ENCODE results near the gene WSCD2.

WSCD2 gene

DNA sequence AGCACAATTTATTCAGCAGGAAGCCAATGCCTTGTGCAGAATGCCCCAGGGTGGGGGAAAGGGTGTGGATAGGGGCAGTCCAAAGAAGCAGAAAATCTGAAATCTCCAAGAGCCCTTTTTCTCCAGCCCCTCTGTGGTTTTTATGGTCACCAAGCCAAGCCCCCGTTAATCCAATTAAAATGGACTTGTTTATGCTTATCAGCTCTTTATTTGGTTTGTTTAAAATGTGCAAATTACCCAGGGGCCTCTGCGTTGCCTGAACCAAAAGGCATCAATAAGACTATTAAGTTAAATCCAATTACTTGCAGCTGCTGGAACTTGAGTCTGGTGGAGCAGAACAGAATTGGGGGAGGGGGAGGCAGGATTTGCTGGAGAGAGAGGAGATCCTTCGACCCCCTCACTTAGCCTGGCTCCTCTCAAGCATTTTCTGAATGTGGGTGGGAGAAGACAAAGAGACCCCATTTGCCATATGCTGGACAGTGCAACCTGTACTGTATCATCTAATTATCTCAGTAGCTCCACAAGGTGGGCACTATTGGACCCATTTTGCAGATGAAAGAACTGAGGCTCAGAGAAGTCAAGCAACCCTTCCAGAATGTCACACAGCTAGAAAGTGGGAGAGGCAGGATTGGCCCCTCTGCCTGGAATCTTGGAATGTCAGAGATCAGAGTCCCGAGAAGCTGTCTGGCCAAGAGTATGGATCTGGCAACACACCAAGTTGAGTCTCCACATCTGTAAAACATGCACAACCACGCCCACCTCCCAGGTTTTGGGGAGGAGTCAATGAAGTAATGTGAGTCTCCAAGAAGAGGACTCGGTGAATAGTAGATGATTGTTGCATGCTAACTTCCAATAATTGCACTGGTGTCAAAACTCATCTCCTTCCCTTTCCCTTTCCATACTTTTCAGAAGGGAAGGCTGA, 143.1 kb downstream of the WSCD2 start:
- no peak for DNase-seq

DNA sequence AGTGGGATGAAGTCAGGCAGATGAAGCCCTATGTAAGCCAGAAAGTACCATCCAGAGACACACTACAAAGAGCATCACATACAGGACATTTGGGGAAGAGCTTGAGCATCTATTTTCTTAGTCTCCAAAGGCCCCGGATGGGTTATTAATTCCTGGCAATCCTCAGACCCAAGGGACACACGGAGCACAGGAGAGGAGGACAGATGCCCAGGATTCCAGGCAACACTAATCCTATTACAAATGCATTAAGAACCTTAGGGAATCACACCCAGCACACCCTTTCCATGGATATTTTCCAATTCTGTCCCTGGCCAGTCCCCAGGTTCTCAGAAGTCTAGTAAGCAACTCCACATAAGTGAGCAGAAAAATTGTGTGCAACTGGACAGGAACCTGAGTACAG, 144.1 kb downstream of the WSCD2 start:
- no peak for DNase-seq

DNA sequence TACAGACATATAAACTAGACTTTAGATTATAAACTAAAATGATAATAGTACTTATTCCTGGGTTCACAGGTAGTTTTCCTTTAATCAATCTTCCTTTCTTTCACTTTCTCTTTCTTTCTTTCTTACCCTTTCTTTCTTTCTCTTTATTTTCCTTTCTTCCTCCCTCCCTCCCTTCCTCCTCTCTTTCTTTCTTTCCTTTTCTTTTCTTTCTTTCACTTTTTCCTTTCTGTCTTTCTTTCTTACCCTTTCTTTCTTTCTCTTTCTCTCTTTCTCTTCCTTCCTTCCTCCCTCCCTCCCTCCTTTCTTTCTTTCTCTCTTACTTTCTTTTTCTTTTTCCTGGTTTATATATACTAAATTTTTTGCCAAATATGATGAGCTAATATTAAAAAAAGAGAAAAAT, 148.5 kb downstream of the WSCD2 start:
- DNase-seq, result no peak

DNA sequence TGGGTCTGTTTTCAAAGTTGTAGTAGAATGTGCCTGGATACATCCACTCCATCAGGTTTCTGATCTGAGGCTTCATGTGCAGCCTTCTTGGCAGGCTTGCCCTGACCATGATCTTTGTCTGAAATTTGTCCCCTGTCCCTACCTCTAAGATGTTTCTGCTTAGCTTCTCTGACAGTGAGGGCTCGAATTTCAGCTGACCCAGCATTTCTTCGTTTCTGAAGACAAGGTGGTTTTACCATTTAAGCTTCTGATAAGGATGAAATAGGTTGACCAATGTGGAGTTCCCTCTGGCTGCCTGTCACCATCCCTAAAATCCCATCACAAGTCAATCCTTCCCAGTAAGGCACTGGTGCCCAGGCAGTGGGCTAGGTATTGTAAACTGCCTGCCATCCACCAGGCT, 153.1 kb downstream of the WSCD2 start:
- DNase-seq, result no peak

DNA sequence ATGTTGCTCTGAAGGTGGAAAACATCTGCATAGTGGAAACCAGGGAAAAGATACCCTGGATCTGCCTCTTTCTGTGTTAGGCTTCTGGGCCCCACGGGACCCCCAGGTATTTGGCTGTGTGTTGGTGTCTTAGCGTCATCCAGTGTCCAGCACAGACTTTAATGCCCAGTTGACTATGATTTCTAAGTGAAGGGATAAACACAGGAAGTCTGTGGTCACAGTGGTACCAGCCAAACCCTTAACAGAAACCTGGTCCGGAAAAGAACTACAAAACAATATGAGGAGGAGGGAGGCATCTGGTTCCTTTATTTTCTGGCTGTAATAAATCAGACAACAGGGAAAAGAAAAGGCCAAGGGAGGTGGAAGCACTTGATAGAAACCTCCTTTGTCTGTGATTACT, 153.6 kb downstream of the WSCD2 start:
- DNase-seq, result no peak

DNA sequence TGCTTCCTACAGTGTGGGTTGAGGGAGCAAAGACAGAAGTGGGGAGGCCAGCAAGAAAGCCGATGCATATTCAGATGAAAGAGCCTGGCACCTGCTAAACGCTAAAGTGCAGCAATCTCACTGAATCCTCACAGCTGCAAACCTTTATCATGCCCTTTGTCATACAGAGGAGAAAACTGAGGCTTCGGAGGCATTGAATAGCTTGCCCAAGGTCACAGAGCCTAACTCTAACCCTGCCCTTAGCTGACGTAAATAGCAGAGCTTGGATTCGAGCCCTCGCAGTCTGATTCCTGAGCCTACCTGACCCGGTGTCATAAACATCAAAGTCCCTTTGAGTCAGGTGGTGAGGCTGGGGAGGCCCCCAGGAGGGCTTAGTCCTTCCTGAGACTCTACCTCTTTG, 155.1 kb downstream of the WSCD2 start:
- no peak for DNase-seq

DNA sequence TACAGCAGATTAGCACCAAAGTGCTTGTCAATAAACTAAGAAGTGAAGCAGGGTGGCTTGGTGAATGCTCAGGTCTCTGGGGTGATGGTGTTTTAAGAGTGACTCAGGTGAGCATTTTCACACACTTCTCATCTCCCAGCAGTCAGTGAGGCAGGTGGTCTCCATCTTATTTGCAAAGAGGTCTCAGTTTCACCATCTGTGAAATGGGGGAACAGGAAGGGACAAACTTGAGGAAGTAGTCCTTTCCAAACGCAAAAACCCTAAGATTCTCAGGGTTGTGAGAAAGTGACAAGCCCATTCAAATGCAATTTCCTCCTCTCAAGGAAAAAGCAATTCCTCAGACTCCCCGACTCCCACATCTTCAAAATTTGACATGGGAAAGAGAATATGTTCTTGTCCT, 155.9 kb downstream of the WSCD2 start:
- DNase-seq, result no peak

DNA sequence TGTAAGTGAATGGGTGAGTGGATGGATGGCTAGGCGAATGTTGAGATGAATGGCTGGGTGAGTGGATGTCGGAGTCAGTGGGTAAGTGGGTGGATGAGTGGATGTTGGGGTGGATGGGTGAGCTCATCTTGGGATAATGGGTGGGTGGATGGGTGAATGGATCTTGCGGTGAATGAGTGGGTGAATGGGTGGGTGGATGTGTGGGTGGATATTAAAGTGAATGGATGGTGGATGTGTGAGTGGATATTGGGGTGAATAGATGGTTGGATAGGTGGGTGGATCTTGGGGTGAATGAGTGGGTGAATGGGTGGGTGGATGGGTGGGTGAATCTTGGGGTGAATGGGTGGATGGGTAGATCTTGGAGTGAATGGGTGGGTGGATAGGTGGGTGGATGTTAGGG, 158.1 kb downstream of the WSCD2 start:
- DNase-seq, result no peak

DNA sequence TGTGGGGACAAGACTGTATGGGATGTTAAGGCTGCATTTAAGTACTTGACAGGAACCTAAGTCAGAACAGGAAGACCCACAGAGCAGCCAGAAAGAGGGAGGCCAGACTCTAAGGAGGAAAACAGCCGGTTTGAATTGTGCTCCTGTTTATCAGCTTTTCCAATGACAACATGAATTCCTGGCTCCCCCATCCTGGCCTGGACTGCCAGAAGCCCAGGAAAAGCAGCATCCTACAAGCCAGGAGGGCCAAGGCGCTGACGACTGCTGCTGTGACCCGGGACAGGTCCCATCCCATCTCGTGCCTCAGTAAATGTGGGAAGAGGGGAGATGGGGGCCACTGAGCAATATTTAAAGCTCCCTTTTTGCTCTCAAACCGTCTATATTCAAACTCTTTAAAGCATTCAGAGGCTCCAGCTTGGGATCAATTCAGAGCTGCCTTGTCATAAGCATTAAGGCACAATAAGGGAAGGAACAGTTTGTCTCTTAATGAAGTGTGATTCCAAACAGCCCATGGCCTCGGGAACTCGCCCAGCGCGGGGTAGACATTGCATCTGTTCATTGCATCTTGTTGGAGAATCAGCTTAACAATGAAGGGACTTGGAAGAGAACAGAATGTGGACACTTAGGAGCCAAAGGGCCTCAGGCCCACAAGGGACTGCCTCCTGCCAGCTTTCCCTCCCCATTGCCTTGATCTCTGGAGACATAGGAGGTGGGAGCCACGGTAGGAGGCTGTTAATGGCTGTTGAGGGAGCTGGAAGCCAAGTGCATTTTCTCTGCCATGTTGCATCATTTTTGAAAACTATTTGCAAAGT, 160.5 kb downstream of the WSCD2 start:
- no peak for DNase-seq

DNA sequence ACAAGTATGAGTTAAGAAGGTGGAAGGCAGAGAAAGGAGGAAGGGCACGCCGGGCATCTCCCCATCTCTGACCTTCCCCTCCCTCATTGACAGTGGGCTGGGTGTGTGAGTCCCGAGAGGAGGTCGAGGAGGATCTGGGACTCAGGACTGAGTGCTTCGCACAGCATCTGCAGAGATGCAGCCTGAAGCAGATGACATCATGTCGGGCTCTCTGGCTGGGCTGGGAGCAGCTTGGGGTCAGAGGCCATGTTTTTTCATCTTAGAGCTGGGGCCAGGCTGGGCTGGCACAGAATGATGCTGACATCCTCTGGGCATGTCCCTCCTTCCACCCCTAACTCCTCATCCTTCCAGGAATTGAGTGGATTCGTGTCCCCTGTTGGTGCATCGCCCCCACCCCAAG, 166.6 kb downstream of the WSCD2 start:
- DNase-seq, result no peak

DNA sequence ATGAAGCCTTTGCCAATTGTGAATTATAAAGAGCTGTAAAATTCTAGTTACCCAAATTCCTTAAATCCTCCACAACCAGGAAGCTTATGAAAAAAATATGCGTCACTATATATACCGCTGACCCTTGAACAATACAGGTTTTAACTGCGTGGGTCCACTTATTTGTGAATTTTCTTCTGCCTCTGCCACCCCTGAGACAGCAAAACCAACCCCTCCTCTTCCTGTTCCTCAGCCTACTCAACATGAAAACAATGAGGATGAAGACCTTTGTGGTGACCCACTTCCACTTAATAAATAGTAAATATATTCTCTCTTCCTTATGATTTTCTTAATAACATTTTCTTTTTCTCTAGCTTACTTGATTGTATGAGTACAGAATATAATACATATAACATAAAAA, 167.9 kb downstream of the WSCD2 start:
- DNase-seq, result no peak

DNA sequence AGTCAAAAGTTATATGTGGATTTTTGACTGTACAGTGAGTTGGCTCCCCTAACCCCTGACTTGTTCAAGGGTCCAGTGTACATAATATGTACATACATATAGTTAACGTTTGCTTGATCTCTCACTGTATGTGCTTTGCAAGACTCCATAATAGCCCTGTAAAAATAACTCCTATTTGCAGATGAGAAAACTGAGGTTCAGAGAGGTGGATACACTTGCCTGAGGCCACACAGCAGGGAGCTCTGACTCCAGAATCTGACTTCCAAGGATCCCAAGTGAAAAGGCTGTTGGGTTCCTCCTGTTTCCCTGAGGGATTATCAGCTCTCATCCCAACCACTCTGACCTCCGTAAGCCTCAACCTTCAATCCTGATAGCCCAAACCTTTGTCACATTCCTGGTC, 168.3 kb downstream of the WSCD2 start:
- DNase-seq, result no peak

DNA sequence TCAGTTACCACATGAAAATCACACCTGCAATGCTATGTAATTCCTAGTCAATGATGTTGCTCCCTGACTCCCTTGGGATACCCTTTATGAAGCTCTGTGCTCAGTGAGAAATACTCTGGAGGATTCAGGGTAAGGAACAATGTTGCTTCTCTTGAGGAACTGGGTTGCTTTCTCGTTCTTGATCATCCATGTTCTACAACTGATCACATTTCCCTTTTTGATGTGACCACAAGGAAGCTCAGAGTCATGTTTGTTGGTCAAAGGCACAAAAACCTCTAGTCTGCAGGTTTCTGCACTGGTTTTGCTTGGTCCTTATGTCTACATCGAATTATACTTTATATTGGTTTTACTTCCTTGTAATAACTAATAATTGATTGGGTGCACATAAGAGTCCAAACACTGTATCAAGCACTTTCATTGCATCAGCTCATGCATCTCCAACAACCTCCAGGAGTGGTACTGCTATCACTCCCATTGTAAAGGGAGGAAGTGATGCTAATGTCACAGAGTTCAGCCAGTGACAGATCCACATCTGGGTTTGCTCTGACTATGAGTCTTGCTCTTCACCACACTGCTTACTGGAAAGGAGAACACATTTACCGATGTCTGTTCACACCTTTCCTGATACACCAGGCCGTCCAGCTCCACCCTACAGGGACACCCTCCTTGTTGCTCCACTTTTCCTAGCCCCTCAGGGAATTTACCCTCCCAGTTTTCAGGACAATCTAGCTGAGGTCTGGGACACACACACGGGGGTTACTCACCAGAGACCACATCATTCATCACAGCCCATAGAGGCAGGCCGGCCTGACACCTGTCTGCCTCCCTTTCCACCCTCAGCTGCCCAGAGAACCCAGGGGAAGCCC, 169.0 kb downstream of the WSCD2 start:
- no peak for DNase-seq

DNA sequence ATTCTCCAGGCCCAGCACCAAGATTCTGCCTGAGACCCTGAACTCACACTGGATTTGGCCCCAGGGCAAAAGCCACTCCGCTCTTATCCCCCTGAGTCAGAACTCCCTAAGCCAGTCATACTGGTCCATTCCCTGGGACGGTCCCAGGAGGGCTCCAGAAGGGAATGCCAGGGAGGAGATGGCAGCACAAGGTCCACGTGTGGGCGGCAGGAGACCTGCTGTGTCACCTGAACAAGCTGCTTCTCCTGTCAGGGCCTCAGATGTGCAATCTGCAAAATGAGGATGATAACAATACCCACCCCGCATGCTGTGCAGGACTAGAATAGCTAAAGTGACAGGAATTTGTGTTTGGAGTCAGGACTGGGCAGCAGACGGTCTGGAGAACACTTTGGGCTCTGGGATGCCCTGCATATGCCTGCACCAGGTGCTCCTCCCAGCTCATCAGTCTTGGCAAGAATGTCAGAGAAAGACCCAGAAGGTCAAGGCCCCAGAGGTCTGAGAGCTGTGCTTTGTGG, 169.7 kb downstream of the WSCD2 start:
- DNase-seq, result no peak

DNA sequence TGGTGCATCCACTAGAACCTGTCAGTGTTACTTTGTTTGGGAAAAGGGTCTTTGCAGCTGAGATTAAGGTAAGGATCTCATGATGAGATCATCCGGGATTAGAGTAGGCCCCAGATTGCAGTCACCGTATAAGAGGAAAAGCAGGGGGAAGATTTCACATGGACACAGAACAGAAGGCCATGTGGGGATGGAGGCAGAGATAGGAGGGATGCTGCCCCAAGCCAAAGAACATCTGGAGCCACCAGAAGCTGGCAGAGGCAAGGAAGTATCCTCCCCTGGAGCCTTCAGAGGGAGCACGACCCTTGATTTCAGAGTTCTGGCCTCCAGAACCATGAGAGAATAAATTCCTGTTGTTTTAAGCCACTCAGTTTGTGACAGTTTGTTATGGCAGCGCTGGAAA, 170.4 kb downstream of the WSCD2 start:
- DNase-seq, result no peak

Data from NCI-H69 (cell line).